RWPE1 (cell line): ENCODE measurements around the gene CA10.
A peak's percentile ranks its signal among the peaks of the same experiment; 100 is the strongest.

Source experiments
- CTCF ChIA-PET: fragments of 350-600 bp; sonication (Branson Sonifier 250); formaldehyde crosslinking; extraction: SDS; loops from one replicate; lab custom pipeline; 2021; lab: Yijun Ruan, JAX
- POLR2A ChIA-PET: fragments of 400-600 bp; formaldehyde crosslinking; extraction: SDS; loops from one replicate; lab custom pipeline; 2020; ENCODE audit warnings: antibody characterized with exemption; ENCODE audit not compliant: low non-redundant PET; lab: Yijun Ruan, JAX
- DNase-seq: peaks from one replicate; pipeline ENCODE4 v3.0.0; 2012; ENCODE audit warnings: low spot score
- H3K27ac ChIP-seq: fragments of 450-650 bp; 2 replicates; pipeline ENCODE4 v1.5.1; 2017
- TF ChIP-seq, protein P1 (sequence below): fragments of 450-650 bp; conservative IDR thresholded peaks from 2 replicates; pipeline ENCODE4 v1.5.1; 2017; ENCODE audit warnings: low read depth, mild to moderate bottlenecking

Gene CA10

GRCh38 chr17:51711581-51711980 lies 446.9 kb downstream of the CA10 start:
- POLR2A ChIA-PET = no interaction called here
- no peak overlapping the region for H3K27ac ChIP-seq
- TF ChIP-seq, protein P1, sequence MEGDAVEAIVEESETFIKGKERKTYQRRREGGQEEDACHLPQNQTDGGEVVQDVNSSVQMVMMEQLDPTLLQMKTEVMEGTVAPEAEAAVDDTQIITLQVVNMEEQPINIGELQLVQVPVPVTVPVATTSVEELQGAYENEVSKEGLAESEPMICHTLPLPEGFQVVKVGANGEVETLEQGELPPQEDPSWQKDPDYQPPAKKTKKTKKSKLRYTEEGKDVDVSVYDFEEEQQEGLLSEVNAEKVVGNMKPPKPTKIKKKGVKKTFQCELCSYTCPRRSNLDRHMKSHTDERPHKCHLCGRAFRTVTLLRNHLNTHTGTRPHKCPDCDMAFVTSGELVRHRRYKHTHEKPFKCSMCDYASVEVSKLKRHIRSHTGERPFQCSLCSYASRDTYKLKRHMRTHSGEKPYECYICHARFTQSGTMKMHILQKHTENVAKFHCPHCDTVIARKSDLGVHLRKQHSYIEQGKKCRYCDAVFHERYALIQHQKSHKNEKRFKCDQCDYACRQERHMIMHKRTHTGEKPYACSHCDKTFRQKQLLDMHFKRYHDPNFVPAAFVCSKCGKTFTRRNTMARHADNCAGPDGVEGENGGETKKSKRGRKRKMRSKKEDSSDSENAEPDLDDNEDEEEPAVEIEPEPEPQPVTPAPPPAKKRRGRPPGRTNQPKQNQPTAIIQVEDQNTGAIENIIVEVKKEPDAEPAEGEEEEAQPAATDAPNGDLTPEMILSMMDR = no peak

GRCh38 chr17:51710634-51710979 lies 447.9 kb downstream of the CA10 start:
- TF ChIP-seq, protein P1 = no peak
- DNase-seq = no peak
- ChIA-PET POLR2A (no interaction called here), CTCF (no interaction called here)
- H3K27ac ChIP-seq = no peak overlapping the region; the same call in 1 of the 2 replicates

More at GRCh38 chr17:51711581-51711980, 446.9 kb downstream of the CA10 start:
- CTCF ChIA-PET = interaction anchor here (0.6 to 1.0 kb wide), 2 partner anchors 53 to 828 kb away, joined by 3 read pairs; no protein-coding TSS in a partner anchor
- DNase-seq = no peak

DNA sequence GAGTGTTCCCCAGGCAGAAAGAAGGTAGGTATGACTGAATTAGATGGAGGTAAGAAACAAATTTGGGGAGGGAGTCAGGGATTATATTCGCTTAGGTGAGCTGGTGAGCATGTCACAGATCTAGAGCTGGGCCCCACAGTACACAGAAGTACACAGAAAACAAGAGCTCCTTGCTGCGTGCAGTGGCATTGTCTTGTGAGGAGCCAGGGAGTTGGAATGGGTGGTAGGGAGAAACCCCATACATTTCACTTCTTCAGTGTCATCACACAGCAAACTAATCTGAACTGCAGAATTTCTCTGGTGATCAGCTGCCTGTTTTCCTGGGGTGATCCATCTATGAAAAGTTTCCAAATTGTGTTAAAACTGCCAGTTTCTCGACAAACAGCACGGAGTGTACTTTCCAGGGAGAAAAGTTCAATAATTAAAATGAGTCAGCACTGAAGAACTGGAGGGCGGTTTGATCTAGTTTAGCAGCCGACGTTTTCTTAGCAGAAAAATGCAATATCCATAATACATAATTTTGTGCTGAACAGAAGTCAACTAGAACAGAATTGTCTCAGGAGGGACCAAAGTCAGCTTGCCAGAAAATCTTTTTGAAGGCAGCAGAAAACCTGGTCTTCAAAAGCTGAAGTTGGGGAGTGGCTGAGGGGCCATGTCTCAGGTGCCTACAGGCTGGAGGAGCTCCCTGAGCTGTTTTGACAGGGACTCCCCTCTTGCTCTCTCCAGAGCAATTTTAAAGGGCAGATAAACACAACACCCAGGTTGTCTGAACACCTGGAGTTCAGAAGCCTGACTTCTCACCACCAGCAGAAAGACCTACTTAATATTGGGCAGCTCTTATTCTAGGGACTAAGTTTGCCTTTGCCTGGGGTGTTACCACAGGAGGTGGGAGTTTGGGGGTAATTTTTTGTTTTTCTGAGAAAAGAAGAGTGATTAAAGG lies 448.6 kb downstream of the CA10 start:
- POLR2A ChIA-PET = no interaction called here
- H3K27ac ChIP-seq = peak overlapping the region; percentile 63; the same call in 1 of the 2 replicates
- CTCF ChIA-PET = interaction anchor here (0.5 to 0.6 kb wide), 2 partner anchors 13 to 758 kb away, joined by 3 to 5 read pairs; no protein-coding TSS in a partner anchor
- TF ChIP-seq, protein P1 = no peak
- DNase-seq = no peak

- ChIA-PET POLR2A (no interaction called here), CTCF (no interaction called here)
- TF ChIP-seq, protein P1 = no peak
- H3K27ac ChIP-seq = no peak overlapping the region
- peak; percentile 59 for DNase-seq
These were observed 451.3 kb downstream of the CA10 start for GRCh38 chr17:51707216-51707615.

- TF ChIP-seq, protein P1 = no peak
- no peak overlapping the region for H3K27ac ChIP-seq
- ChIA-PET POLR2A (no interaction called here), CTCF (no interaction called here)
- no peak for DNase-seq
These were observed 452.4 kb downstream of the CA10 start for GRCh38 chr17:51706093-51706492.

DNA sequence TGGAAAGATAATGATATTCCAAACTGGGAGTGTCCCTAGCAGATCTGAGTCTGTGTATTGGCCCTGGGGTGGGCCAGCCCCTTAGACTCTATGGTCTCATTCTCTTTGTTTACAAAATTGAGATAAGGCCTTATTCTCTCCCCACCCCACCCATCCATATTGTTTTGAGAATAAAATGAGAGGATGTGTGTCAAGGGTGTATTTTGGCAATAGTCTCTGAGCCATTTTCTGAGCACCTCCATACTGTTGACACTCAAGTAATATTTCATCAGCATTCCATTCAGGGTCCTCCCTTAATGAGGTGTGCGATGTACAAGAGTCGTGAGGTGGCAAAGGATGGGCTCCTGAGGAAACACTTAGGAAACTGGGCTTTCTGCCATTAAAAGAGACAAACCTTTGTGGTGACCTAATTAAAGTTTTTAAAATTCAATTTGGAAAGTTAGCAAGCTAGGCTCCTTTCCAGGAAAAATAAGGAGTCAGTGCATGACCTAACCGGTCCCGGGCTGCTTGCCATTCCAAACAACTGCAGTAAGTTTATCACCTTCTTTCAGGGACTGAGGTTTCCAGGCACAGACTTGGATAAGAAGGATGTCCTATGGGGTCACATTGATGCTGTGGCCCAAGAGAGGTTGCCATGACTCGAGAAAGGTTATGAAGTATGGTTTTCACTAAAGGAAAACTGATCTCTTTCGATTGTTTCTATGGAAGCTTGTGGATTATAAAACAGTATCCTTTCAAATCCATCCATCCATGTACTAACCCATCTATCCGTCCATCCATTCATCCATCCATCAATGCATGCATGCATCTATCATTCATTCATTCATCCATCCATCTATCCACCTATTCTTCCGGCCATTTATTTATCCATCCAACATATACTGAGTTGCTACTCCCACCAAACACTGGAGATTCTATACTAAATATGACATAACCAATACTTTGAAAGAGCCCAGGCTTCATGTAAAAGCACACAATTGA lies 454.9 kb downstream of the CA10 start:
- DNase-seq = peak; percentile 36

More for the DNA sequence above, 454.9 kb downstream of the CA10 start:
- H3K27ac ChIP-seq = no peak overlapping the region
- ChIA-PET POLR2A (no interaction called here), CTCF (no interaction called here)
- TF ChIP-seq, protein P1 = no peak
